ENCODE measurements around the gene ENPP5.

DNA sequence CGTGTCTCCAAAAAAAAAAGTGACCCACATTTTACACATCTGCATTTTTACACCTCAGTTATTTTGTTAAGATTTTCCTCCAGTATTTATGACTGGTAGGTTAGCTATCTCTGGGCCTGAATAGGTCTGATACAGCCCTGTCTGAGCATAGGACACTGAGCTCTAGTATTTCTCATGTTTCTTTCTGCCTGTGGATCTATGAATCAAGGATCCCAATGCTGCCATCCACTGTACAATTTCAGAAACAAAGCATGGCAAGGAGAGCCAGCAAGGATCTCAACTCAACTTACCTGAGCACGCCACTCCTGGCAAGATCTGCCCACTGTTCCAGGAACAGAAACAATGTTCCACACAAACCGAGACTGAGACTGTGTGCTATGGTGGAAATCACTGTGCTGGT lies 36.4 kb upstream of the ENPP5 start:
- TF ChIP-seq, protein P1, sequence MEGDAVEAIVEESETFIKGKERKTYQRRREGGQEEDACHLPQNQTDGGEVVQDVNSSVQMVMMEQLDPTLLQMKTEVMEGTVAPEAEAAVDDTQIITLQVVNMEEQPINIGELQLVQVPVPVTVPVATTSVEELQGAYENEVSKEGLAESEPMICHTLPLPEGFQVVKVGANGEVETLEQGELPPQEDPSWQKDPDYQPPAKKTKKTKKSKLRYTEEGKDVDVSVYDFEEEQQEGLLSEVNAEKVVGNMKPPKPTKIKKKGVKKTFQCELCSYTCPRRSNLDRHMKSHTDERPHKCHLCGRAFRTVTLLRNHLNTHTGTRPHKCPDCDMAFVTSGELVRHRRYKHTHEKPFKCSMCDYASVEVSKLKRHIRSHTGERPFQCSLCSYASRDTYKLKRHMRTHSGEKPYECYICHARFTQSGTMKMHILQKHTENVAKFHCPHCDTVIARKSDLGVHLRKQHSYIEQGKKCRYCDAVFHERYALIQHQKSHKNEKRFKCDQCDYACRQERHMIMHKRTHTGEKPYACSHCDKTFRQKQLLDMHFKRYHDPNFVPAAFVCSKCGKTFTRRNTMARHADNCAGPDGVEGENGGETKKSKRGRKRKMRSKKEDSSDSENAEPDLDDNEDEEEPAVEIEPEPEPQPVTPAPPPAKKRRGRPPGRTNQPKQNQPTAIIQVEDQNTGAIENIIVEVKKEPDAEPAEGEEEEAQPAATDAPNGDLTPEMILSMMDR (IDR thresholded peaks at IDR 0.05): no peak
- TF ChIP-seq EZH2phosphoT487 (IDR thresholded peaks at IDR 0.05): no peak
